Measurements from ENCODE around the gene IGFALS. TPM values are rescaled to one million over a fixed set of nuclear protein-coding genes. Genes with fewer than 3 reads are reported as not detected.

The IGFALS gene
- total RNA-seq, 1 donor from 2014 or later: 0.17 TPM

GRCh38 chr16:1816396-1817275 lies 23.1 kb upstream of the IGFALS start:
- Mint-ChIP-seq H3K4me3 (no peak overlapping the region), H3K27ac (no peak overlapping the region), H3K27me3 (no peaks in the 10 kb centered on the region), H3K36me3 (peaks cover 6% of the 10 kb centered on the region), H3K9me3 (no peaks in the 10 kb centered on the region), H3K4me1 (ENCODE audit: unreplicated experiment) (no peaks in the 10 kb centered on the region)
- no peak for DNase-seq (ENCODE audit: extremely low spot score, unreplicated experiment)
- TF ChIP-seq CTCF (conservative IDR thresholded peaks at IDR 0.05): no peak

- peak overlapping the region; percentile 38 for H3K27ac Mint-ChIP-seq
- H3K4me3 Mint-ChIP-seq: no peak overlapping the region
- H3K27me3 Mint-ChIP-seq: no peaks in the 10 kb centered on the region
- DNase-seq (ENCODE audit: extremely low spot score, unreplicated experiment): no peak
- H3K9me3 Mint-ChIP-seq: no peaks in the 10 kb centered on the region
- peaks cover 6% of the 10 kb centered on the region for H3K36me3 Mint-ChIP-seq
- H3K4me1 Mint-ChIP-seq (ENCODE audit: unreplicated experiment): no peaks in the 10 kb centered on the region
- no peak for TF ChIP-seq CTCF (conservative IDR thresholded peaks at IDR 0.05)
These were observed 22.0 kb upstream of the IGFALS start for GRCh38 chr16:1815461-1815860.

- no peaks in the 10 kb centered on the region for H3K4me1 Mint-ChIP-seq (ENCODE audit: unreplicated experiment)
- no peaks in the 10 kb centered on the region for H3K9me3 Mint-ChIP-seq
- no peak for DNase-seq (ENCODE audit: extremely low spot score, unreplicated experiment)
- H3K36me3 Mint-ChIP-seq: peaks cover 6% of the 10 kb centered on the region
- no peaks in the 10 kb centered on the region for H3K27me3 Mint-ChIP-seq
- no peak overlapping the region for H3K27ac Mint-ChIP-seq
- no peak overlapping the region for H3K4me3 Mint-ChIP-seq
- peak; percentile 60 for TF ChIP-seq CTCF (conservative IDR thresholded peaks at IDR 0.05)
These were observed 19.2 kb upstream of the IGFALS start for GRCh38 chr16:1812732-1813163.

GRCh38 chr16:1810536-1810935 lies 17.0 kb upstream of the IGFALS start:
- DNase-seq (ENCODE audit: extremely low spot score, unreplicated experiment): no peak
- no peak for TF ChIP-seq CTCF (conservative IDR thresholded peaks at IDR 0.05)
- Mint-ChIP-seq H3K27me3 (no peaks in the 10 kb centered on the region), H3K9me3 (no peaks in the 10 kb centered on the region), H3K36me3 (peaks cover 13% of the 10 kb centered on the region), H3K4me1 (ENCODE audit: unreplicated experiment) (no peaks in the 10 kb centered on the region), H3K4me3 (no peak overlapping the region), H3K27ac (no peak overlapping the region)

GRCh38 chr16:1810106-1810505 lies 16.6 kb upstream of the IGFALS start:
- TF ChIP-seq CTCF (conservative IDR thresholded peaks at IDR 0.05): no peak
- no peak for DNase-seq (ENCODE audit: extremely low spot score, unreplicated experiment)
- H3K4me1 Mint-ChIP-seq (ENCODE audit: unreplicated experiment): no peaks in the 10 kb centered on the region
- H3K27ac Mint-ChIP-seq: no peak overlapping the region
- peaks cover 9% of the 10 kb centered on the region for H3K36me3 Mint-ChIP-seq
- H3K4me3 Mint-ChIP-seq: no peak overlapping the region
- H3K27me3 Mint-ChIP-seq: no peaks in the 10 kb centered on the region
- no peaks in the 10 kb centered on the region for H3K9me3 Mint-ChIP-seq
